Ramos (cell line): ENCODE data around the gene TRMT10C.
"Not testable (repeated sequence)": the region's sequence is repeated elsewhere in the genome, so short reads cannot be mapped to it uniquely, and the experiment has no call there.

Experiments
- in situ Hi-C: fragments of 300-500 bp; cut with MboI; formaldehyde crosslinking; loops from one replicate; pipeline ENCODE4 v1.14.3; 2022; ENCODE audit warnings: low sequenced_read_pairs; ENCODE audit not compliant: unreplicated experiment

TRMT10C gene

GRCh38 chr3:101544161-101544850 is 17.4 kb upstream of the TRMT10C start:
- in situ Hi-C loops = no loop called here

- in situ Hi-C loops = no loop called here
These were observed 13.1 kb upstream of the TRMT10C start for GRCh38 chr3:101548527-101549105.

DNA sequence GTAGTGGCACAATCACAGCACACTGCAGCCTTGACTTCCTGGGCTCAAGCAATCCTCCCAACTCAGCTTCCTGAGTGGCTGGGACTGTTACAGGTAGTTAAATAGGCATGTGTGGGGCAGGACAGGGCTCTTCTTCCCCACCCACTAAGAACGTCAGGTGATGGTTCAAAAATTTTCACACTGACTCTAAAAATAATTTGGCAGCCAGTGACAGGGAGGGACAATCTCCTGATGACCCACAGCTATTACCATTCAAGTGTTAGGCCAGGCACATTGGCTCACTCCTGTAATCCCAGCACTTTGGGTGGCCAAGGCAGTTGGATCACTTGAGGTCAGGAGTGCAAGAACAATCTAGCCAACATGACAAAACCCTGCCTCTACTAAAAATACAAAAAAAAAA is 12.2 kb upstream of the TRMT10C start:
- in situ Hi-C loops = no loop called here

- in situ Hi-C loops = not testable (repeated sequence)
These were observed 10.1 kb upstream of the TRMT10C start for GRCh38 chr3:101551359-101552081.

GRCh38 chr3:101553381-101553780 is 8.3 kb upstream of the TRMT10C start:
- in situ Hi-C loops = not testable (repeated sequence)

DNA sequence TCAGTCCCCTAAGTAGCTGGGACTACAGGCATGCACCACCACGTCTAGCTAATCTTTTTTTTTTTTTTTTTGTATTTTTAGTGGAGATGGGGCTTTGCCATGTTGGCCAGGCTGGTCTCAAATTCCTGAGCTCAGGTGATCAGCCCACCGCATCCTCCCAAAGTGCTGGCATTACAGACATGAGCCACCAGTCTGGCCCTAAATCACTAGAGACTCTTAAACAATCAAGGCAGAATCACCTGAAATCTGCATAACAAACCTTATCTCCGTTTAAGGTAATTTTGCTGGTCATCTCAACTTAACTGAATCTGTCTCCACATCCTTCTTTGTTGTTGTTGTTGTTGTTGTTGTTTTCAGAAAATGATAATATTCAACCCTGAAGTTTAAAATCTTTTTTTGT is 5.6 kb upstream of the TRMT10C start:
- in situ Hi-C loops = no loop called here

- in situ Hi-C loops = no loop called here
These were observed 6.1 kb downstream of the TRMT10C start for GRCh38 chr3:101567528-101568317.

DNA sequence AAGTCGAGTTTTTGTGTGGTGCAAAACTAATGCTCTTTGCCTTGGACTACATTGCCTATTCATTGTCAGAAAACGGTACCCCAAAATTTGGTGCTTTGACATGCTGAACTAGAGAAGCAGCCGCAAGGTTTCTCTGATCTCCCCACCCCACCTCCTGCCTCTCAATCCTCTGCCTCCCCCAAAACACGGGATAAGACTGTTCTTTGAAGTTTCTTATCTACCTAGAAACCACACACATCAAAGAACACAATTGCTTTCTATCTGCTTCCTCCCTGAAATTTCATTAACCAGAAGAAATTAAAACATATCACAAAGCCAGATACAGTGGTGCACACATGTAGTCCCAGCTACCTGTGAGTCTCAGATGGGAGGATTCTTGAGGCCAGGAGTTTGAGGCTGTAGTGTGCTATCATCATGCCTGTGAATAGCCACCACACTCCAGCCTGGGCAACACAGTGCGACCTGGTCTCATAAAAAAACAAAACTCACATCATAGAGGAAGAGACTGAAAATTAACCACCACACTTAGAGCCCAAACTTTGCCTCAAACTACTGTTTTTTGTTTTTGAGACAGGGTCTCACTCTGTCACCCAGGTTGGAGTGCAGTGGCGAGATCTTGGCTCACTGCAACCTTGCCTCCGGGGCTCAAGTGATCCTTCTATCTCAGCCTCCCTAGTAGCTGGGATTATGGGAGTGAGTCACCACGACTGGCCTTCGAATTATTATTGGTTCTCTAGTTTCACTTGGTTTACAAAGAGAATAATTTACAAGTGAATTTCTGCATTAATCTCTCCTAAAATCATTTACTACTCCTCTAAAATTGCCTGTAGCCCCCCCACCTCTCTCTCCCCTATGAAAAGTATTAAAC is 9.6 kb downstream of the TRMT10C start:
- in situ Hi-C loops = no loop called here

GRCh38 chr3:101573449-101574387 is 12.1 kb downstream of the TRMT10C start, which contains the start of gene PCNP:
Gene PCNP (plus strand): TSS chr3:101574180. CDS start chr3:101574216, 36 bp downstream.
- in situ Hi-C loops = no loop called here

- in situ Hi-C loops = no loop called here
These were observed 12.9 kb downstream of the TRMT10C start for GRCh38 chr3:101574388-101575112.

- in situ Hi-C loops = no loop called here
These were observed 15.6 kb downstream of the TRMT10C start for GRCh38 chr3:101577286-101577685.

DNA sequence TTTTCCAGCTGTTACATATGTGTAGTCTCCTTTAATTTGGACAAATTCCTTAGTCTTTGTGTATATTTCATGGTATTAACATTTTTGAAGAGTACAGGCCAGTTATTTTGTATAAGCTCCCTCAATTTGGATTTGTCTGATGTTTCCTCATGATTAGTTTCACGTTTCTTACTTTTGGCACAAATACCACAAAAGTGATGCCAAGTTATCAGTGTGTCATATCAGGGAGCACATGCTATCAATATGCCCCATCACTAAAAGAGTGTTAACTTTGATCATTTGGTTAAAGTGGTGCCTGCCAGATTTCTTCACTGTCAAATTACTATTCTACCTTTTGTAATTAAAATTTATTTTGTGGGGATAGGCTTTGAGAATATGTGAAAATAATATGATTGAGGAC is 26.9 kb downstream of the TRMT10C start:
- in situ Hi-C loops = no loop called here

DNA sequence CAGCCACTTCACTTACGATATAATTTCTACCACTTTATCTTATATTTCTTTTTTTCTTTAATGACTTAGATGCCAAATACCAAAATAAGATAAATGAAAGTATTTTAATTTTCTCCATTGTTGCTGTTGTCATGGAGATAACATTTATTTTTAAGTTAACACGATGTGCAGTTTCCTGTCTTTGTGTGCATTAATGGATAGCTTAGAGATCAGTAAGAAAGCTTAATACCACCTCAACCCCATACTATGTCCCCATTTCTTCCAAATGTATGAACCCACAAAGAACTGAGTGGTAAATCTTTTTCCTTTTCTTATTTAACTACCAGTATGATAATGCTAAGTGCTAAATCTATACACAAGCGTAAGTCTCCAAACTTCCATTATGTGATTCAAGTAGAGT is 29.4 kb downstream of the TRMT10C start:
- in situ Hi-C loops = no loop called here

DNA sequence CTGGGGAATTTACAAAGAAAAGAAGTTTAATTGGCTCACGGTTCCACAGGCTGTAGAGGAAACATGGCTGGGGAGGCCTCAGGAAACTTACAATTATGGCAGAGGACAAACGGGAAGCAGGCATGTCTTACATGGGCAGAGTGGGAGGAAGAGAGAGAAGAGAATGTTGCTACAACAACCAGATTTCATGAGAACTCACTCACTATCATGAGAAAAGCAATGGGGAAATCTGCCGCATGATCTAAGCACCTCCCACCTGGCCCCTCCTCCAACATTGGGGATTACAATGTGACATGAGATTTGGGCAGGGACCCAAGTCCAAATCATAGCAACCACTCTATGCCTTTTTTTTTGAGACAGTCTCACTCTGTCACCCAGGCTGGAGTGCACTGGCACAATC is 41.1 kb downstream of the TRMT10C start:
- in situ Hi-C loops = no loop called here

DNA sequence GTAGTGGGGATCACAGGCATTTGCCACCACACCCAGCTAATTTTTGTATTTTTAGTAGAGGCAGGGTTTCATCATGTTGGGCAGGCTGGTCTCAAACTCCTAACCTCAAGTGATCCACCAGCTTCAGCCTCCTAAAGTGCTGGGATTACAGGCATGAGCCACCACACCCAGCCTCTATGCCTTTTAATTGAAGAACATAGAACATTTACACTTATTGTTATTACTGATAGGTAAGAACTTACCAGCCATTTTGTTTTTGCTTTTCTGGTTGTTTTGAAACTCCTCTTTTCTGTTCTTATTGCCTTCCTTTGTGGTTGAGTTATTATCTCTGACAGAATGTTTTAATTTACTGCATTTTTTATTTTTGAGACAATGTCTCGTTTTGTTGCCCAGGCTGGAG is 41.5 kb downstream of the TRMT10C start:
- in situ Hi-C loops = no loop called here

- in situ Hi-C loops = not testable (repeated sequence)
These were observed 43.7 kb downstream of the TRMT10C start for GRCh38 chr3:101605398-101605797.

GRCh38 chr3:101611023-101611422 is 49.4 kb downstream of the TRMT10C start:
- in situ Hi-C loops = no loop called here

GRCh38 chr3:101613014-101613413 is 51.3 kb downstream of the TRMT10C start:
- in situ Hi-C loops = not testable (repeated sequence)
